Measurements from ENCODE around the gene NDUFAF8. TPM values are rescaled to one million over a fixed set of nuclear protein-coding genes. Genes with fewer than 3 reads are reported as not detected.

NDUFAF8 gene
- total RNA-seq, 2 experiments from 2014 or later: 41.6 to 53.7 TPM

GRCh38 chr17:81261096-81261495, 22.0 kb downstream of the NDUFAF8 start:
- H3K4me1 Mint-ChIP-seq: no peaks in the 10 kb centered on the region
- H3K27me3 Mint-ChIP-seq: no peaks in the 10 kb centered on the region
- H3K27ac Mint-ChIP-seq: no peak overlapping the region
- no peak overlapping the region for H3K4me3 Mint-ChIP-seq
- DNase-seq (no peak), ATAC-seq (no peak)
- CTCF ChIA-PET: interaction anchor here (0.9 kb wide), 1 partner anchor 224 kb away, joined by 3 read pairs; no protein-coding TSS in a partner anchor
- H3K9me3 Mint-ChIP-seq (ENCODE audit: low read depth): no peaks in the 10 kb centered on the region
- peaks cover 10% of the 10 kb centered on the region for H3K36me3 Mint-ChIP-seq

- Mint-ChIP-seq H3K9me3 (ENCODE audit: low read depth) (no peaks in the 10 kb centered on the region), H3K27ac (no peak overlapping the region), H3K36me3 (peaks cover 11% of the 10 kb centered on the region), H3K4me3 (no peak overlapping the region), H3K4me1 (no peaks in the 10 kb centered on the region), H3K27me3 (no peaks in the 10 kb centered on the region)
- CTCF ChIA-PET: no interaction called here
- no peak for ATAC-seq
- DNase-seq: no peak
Observed at GRCh38 chr17:81261582-81262336, 22.6 kb downstream of the NDUFAF8 start.

- CTCF ChIA-PET: no interaction called here
- ATAC-seq: no peak
- H3K9me3 Mint-ChIP-seq (ENCODE audit: low read depth): no peaks in the 10 kb centered on the region
- H3K27me3 Mint-ChIP-seq: no peaks in the 10 kb centered on the region
- peaks cover 18% of the 10 kb centered on the region for H3K36me3 Mint-ChIP-seq
- no peaks in the 10 kb centered on the region for H3K4me1 Mint-ChIP-seq
- H3K4me3 Mint-ChIP-seq: no peak overlapping the region
- no peak overlapping the region for H3K27ac Mint-ChIP-seq
- DNase-seq: no peak
Observed at GRCh38 chr17:81263371-81264181, 24.5 kb downstream of the NDUFAF8 start.

GRCh38 chr17:81264640-81265039, 25.5 kb downstream of the NDUFAF8 start:
- Mint-ChIP-seq H3K9me3 (ENCODE audit: low read depth) (no peaks in the 10 kb centered on the region), H3K27ac (no peak overlapping the region), H3K27me3 (no peaks in the 10 kb centered on the region), H3K4me3 (no peak overlapping the region), H3K36me3 (peaks cover 18% of the 10 kb centered on the region), H3K4me1 (no peaks in the 10 kb centered on the region)
- no peak for DNase-seq
- ATAC-seq: no peak
- CTCF ChIA-PET: no interaction called here

GRCh38 chr17:81265576-81265975, 26.5 kb downstream of the NDUFAF8 start:
- Mint-ChIP-seq H3K4me1 (no peaks in the 10 kb centered on the region), H3K4me3 (no peak overlapping the region), H3K27ac (no peak overlapping the region), H3K9me3 (ENCODE audit: low read depth) (no peaks in the 10 kb centered on the region), H3K27me3 (no peaks in the 10 kb centered on the region), H3K36me3 (peaks cover 18% of the 10 kb centered on the region)
- ATAC-seq (no peak), DNase-seq (no peak)
- CTCF ChIA-PET: no interaction called here

GRCh38 chr17:81267390-81268067, 28.4 kb downstream of the NDUFAF8 start:
- DNase-seq (no peak), ATAC-seq (no peak)
- no peak overlapping the region for H3K27ac Mint-ChIP-seq

GRCh38 chr17:81270279-81270678, 31.2 kb downstream of the NDUFAF8 start:
- no peak for ATAC-seq
- Mint-ChIP-seq H3K36me3 (peaks cover 18% of the 10 kb centered on the region), H3K27me3 (no peaks in the 10 kb centered on the region), H3K9me3 (ENCODE audit: low read depth) (no peaks in the 10 kb centered on the region), H3K4me3 (no peak overlapping the region), H3K27ac (no peak overlapping the region), H3K4me1 (no peaks in the 10 kb centered on the region)
- DNase-seq: no peak
- CTCF ChIA-PET: no interaction called here

More at GRCh38 chr17:81267390-81268067, 28.4 kb downstream of the NDUFAF8 start:
- no peaks in the 10 kb centered on the region for H3K27me3 Mint-ChIP-seq
- H3K4me3 Mint-ChIP-seq: no peak overlapping the region
- CTCF ChIA-PET: interaction anchor here (0.8 kb wide), 1 partner anchor 334 kb away, joined by 3 read pairs; no protein-coding TSS in a partner anchor
- no peaks in the 10 kb centered on the region for H3K9me3 Mint-ChIP-seq (ENCODE audit: low read depth)
- no peaks in the 10 kb centered on the region for H3K4me1 Mint-ChIP-seq
- peaks cover 20% of the 10 kb centered on the region for H3K36me3 Mint-ChIP-seq

- no peak for ATAC-seq
- no peaks in the 10 kb centered on the region for H3K9me3 Mint-ChIP-seq (ENCODE audit: low read depth)
Observed at GRCh38 chr17:81271226-81271625, 32.1 kb downstream of the NDUFAF8 start.

GRCh38 chr17:81272616-81273015, 33.5 kb downstream of the NDUFAF8 start:
- no peaks in the 10 kb centered on the region for H3K9me3 Mint-ChIP-seq (ENCODE audit: low read depth)
- peaks cover 15% of the 10 kb centered on the region for H3K36me3 Mint-ChIP-seq
- CTCF ChIA-PET: no interaction called here
- no peak overlapping the region for H3K4me3 Mint-ChIP-seq
- H3K27ac Mint-ChIP-seq: no peak overlapping the region
- ATAC-seq: no peak
- no peaks in the 10 kb centered on the region for H3K4me1 Mint-ChIP-seq
- H3K27me3 Mint-ChIP-seq: no peaks in the 10 kb centered on the region
- DNase-seq: no peak

More at GRCh38 chr17:81271226-81271625, 32.1 kb downstream of the NDUFAF8 start:
- Mint-ChIP-seq H3K4me3 (no peak overlapping the region), H3K27me3 (no peaks in the 10 kb centered on the region), H3K27ac (no peak overlapping the region), H3K4me1 (no peaks in the 10 kb centered on the region), H3K36me3 (peaks cover 19% of the 10 kb centered on the region)
- no peak for DNase-seq
- CTCF ChIA-PET: interaction anchor here (0.7 kb wide), 1 partner anchor 134 kb away, joined by 3 read pairs; no protein-coding TSS in a partner anchor

- Mint-ChIP-seq H3K36me3 (peaks cover 15% of the 10 kb centered on the region), H3K27ac (no peak overlapping the region), H3K4me1 (no peaks in the 10 kb centered on the region), H3K9me3 (ENCODE audit: low read depth) (no peaks in the 10 kb centered on the region), H3K4me3 (no peak overlapping the region), H3K27me3 (no peaks in the 10 kb centered on the region)
- DNase-seq (no peak), ATAC-seq (no peak)
- CTCF ChIA-PET: no interaction called here
Observed at GRCh38 chr17:81273698-81274470, 34.8 kb downstream of the NDUFAF8 start.

GRCh38 chr17:81274471-81274855, 35.3 kb downstream of the NDUFAF8 start:
- no peaks in the 10 kb centered on the region for H3K9me3 Mint-ChIP-seq (ENCODE audit: low read depth)
- CTCF ChIA-PET: interaction anchor here (1.1 kb wide), 1 partner anchor 52 kb away, joined by 3 read pairs; no protein-coding TSS in a partner anchor
- H3K27me3 Mint-ChIP-seq: no peaks in the 10 kb centered on the region

GRCh38 chr17:81276781-81277180, 37.7 kb downstream of the NDUFAF8 start:
- Mint-ChIP-seq H3K4me1 (no peaks in the 10 kb centered on the region), H3K27me3 (no peaks in the 10 kb centered on the region), H3K27ac (no peak overlapping the region), H3K4me3 (no peak overlapping the region), H3K9me3 (ENCODE audit: low read depth) (no peaks in the 10 kb centered on the region), H3K36me3 (peaks cover 16% of the 10 kb centered on the region)
- no peak for DNase-seq
- no peak for ATAC-seq
- CTCF ChIA-PET: interaction anchor here (1.1 kb wide), 1 partner anchor 20 kb away, joined by 3 read pairs; no protein-coding TSS in a partner anchor

More at GRCh38 chr17:81274471-81274855, 35.3 kb downstream of the NDUFAF8 start:
- ATAC-seq (no peak), DNase-seq (no peak)
- no peak overlapping the region for H3K27ac Mint-ChIP-seq
- no peak overlapping the region for H3K4me3 Mint-ChIP-seq
- peaks cover 19% of the 10 kb centered on the region for H3K36me3 Mint-ChIP-seq
- no peaks in the 10 kb centered on the region for H3K4me1 Mint-ChIP-seq

GRCh38 chr17:81277421-81277820, 38.3 kb downstream of the NDUFAF8 start:
- Mint-ChIP-seq H3K27ac (no peak overlapping the region), H3K9me3 (ENCODE audit: low read depth) (no peaks in the 10 kb centered on the region), H3K4me1 (no peaks in the 10 kb centered on the region), H3K4me3 (no peak overlapping the region), H3K27me3 (no peaks in the 10 kb centered on the region), H3K36me3 (peaks cover 16% of the 10 kb centered on the region)
- no peak for DNase-seq
- no peak for ATAC-seq
- CTCF ChIA-PET: no interaction called here

Measured in activated CD8-positive, alpha-beta memory T cell treated with anti-CD3 and anti-CD28 coated beads, Interleukin-2, amount 10 ng/mL, durations not matched to agents 7 days and 5 days (primary cell).